HG02571 (cell line): Measurements from ENCODE around the gene SLC9A9.

Source experiments
- ATAC-seq: cut with Tn5 transposase; IDR thresholded peaks from one replicate; pipeline ENCODE4 v1.9.1; 2021; ENCODE audit warnings: mild to moderate bottlenecking, moderate library complexity; ENCODE audit not compliant: unreplicated experiment

SLC9A9 gene

DNA sequence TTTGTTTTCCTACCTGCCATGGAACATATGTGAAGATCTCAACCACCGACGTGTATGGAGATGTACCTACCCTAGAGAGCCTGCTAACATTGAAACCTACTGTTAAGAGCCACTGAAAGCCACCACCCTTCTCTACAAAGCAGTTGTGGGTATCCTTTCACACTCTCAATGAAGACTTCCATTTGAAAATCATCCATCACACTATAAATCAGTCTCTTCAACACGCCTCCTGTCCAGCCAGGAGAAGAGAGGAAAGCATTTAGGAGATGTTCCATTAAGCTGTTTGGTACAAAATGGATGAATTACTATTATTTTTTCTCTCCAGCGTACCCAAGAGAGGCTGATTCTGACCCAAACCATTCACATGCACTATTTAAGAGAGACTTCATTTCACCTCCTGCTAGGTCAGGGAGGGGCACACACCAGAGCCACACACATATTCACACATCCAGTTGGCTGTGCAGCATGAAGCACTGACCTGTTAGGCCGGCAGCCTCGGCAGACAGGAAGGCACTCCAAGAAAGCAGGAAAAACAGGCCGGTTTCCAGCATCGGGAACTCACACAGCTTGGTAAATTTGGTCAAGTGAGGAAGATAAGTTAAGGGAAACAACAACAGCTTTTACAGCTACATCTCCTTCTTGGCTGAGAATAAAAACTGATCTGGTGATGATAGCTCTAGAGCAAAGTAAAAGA, 274.5 kb downstream of the SLC9A9 start:
- ATAC-seq: no peak

DNA sequence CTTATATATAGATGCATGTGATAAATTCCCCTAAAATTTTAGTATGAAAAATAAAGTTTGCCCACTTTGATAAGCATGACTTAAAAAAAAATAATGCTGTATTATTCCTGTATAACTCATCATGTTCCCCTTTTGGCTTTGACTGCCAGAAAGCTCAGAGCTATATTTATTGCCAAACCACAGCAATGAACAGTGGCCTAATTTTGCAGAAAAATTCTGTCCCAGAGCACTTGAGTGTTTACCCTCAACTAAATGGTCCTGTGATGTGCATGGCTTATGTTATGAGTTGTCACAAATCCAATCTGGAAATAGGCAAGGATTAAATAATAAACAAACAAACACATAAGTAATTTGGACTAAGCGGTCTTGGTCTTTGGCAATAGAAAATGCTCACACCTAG, 276.7 kb downstream of the SLC9A9 start:
- ATAC-seq: no peak

DNA sequence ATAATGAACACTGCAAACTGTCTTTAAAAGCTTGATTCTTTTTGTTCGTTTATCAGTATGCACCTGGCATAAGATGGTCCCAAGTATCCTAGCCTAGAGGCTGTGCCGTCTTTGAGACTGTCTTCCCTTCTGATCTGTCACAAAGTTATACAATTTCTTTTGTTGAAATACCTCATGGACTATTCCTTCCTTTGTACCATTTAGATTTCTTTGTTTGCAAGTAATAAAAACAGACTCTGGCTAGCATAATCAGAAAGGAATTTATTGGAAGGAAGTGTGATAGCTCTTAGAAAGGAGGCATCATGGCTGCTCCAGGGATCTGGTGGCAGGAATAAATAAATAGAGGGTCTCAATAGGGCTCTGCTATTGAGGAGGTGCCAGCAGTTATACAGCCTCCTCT, 280.4 kb downstream of the SLC9A9 start:
- ATAC-seq: no peak

DNA sequence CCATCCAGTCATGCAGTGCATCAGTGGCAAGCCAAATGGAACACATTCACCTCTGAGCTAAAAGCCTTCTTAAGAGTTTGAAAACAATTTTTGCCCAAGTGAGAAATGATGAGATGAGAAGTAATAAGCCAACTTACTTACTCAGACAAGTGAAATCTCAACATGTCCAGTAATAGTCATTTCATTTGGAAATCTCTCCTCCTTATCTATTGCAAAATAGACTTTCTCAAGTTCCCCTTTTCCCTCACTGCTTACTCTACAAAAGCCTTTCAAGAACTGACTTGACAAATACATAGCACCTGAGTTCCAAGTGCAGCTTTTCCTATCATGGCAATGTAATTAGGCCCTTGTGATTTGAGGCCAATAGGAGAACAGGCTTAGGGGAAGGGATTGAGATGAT, 282.3 kb downstream of the SLC9A9 start:
- no peak for ATAC-seq

- no peak for ATAC-seq
Measured at GRCh38 chr3:143563786-143564185, 284.5 kb downstream of the SLC9A9 start.

- no peak for ATAC-seq
Measured at GRCh38 chr3:143562789-143563188, 285.5 kb downstream of the SLC9A9 start.

DNA sequence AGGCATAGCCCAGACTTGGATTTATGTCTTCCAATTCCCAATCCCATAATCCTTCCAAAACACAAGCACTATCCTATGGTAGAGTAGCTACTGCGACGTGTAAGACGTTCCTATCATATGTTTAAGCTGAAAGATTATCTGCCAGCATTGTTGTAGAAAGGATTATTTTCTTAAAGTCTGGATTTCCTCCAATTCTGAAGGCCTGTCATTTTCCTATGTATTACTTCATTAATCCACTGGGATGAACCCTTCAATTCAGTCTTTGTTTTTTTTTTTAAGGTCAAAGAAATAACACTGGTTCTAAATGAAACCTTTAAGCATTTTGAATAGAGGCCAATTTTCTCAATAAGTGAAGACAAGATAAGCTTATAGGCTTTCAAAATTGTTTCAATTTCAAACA, 289.0 kb downstream of the SLC9A9 start:
- no peak for ATAC-seq

GRCh38 chr3:143552851-143553250, 295.4 kb downstream of the SLC9A9 start:
- no peak for ATAC-seq

GRCh38 chr3:143551761-143552160, 296.5 kb downstream of the SLC9A9 start:
- ATAC-seq: no peak

DNA sequence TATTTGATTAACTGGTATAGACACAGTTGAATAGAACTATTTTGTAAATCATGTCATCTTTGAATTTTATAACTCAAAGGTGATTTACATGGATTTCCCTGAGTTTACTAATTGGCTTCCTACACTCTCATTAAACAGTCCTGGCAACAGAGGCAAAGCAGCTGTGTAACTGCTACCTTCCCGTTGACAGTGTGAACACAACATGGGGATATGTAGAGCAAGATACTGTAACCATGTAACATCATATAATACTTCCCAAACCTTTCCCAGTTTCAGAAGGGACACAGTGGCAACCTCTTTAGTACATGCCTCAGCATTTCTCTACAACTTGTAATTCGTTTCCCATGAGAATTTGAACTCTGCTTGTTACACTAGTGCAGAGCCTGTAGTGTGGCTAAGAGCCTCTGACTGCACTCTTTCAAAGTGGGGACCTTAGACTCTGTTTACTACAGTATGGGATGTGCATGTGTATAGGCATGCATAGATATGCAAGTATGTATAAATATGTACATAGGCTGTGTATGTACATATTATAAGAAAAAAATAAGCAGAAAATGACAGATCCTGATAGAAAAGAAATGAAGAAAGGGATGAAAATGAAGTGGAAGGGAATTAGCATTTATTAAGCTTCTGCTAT, 299.3 kb downstream of the SLC9A9 start:
- no peak for ATAC-seq

DNA sequence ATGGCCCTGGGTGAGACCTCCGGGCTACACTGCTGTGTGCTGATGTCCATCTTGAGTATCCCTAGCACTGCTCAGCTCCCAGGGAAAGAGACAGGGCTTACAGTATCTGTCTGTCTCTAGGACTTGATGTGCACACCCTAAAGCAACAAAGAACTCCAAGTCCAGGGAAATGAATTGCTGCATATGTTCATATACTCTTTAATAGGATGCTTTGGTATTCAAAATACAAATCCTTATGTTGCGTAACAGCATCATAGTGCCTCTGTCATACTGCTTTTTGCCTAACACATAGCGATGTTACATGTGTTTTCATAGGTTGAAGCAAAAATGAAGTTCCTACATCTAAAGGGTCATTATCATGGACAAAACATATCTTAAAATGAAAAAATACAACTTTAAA, 299.9 kb downstream of the SLC9A9 start:
- ATAC-seq: no peak

DNA sequence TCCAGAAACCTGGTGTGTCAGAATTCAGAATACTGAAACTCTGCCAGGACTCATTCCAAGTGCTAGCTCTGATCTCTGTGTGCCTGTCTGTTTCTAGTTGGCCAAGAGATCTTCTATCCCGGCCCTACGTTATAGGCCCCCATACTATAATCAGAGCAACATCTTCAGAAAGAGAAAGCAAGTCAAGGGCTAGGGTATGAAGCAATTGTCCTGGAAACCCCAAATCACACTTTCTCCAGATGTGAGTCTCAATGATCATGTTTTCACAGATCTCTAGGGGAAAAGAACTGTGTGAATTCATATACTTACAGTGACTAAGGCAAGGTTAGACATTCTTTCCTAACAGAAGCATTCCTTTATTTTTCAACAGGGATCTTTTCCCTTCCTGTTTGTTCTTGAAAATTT, 309.7 kb downstream of the SLC9A9 start:
- ATAC-seq: no peak

DNA sequence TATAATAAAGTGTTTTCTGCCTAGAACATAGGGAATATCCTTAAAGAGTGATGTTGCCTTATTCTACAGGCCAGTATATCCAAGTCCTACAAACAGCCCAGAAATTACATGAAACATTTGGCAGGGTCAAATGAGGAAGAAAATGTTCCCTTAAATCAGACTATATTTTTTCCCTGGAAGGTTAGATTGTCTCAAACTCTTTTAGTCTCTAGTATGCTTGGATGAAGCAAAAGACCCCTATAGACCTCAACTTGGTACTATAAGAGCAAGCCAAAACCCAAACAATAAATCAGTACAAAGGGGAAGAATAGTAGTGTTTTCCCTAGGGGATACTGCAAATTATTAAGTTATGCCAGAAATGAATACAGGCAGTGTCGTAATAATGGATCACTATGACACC, 310.2 kb downstream of the SLC9A9 start:
- no peak for ATAC-seq

- ATAC-seq: no peak
Measured at GRCh38 chr3:143536817-143537535, 311.3 kb downstream of the SLC9A9 start.

DNA sequence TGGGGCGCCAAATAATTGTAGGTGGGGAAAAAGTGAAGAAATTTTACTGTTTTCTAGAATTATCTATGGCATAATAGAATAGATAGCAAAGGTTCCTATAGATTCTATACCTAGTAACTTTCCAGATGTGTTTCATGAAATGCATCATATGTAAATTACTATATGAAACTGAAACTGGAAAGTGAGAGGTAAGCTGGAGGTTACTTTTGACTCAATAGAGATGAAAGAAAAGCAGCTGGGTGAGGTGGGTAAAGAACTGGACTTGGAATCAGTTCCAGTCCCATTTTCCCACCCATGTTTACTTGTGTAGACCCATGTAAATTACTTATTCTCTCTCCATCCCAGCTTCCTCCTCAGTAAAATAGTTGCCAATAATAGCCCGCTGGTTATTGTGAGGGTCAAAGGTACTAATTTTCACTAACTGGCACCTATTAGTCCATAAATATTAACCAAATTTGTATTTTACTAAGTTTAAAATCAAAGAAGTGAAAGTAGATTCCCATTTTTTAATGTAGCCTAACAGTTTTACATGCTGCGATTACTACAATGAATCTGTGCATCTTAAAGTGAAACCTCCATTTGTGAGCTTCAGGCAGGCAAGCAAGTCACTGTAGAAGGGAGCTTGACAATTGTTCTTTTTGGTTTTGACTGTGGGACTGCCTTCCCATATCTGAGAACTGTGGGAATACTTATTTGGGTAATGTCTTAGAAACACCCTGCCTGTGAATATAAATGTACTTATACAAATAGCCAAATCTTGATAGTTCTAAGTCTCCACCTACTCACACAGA, 312.1 kb downstream of the SLC9A9 start:
- peak; percentile 94 for ATAC-seq

- ATAC-seq: no peak
Measured at GRCh38 chr3:143533391-143533790, 314.9 kb downstream of the SLC9A9 start.

DNA sequence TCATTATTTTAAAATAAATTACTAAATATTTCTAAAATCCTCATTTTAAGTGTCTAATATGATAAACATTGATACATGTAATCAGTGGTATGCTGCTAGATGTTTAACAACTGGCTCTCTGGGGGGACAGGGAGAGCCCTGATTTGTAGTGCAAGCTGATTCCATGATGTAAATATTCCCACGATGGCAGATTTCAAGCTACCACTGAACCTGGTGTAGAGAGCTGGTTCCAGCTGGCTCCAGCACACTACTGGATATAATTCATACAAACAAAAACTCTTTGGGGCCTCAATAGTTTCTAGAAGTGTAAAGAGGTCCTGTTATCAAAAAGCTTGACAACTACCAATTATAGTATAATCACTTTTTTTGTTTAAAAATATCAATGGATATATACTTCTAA, 316.2 kb downstream of the SLC9A9 start:
- ATAC-seq: no peak

DNA sequence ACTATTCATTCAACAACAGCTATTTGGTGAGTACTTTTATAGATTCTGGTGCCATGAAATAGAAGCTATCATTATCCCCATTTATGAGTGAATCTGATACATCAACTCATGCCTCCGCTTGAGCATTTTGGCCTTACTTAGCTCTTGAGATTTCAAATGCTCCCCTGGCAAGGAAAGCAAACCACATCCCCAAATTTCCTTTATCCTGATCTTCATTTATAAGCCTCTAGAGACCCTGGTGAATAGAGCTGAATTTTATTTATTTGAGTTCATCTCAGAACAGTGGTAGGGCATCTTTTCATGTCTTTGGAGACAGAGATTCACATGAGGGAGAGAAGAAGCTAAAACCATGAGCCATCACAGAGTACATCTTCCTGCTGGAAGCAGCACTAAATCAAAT, 317.2 kb downstream of the SLC9A9 start:
- ATAC-seq: no peak

- no peak for ATAC-seq
Measured at GRCh38 chr3:143529798-143530197, 318.5 kb downstream of the SLC9A9 start.

DNA sequence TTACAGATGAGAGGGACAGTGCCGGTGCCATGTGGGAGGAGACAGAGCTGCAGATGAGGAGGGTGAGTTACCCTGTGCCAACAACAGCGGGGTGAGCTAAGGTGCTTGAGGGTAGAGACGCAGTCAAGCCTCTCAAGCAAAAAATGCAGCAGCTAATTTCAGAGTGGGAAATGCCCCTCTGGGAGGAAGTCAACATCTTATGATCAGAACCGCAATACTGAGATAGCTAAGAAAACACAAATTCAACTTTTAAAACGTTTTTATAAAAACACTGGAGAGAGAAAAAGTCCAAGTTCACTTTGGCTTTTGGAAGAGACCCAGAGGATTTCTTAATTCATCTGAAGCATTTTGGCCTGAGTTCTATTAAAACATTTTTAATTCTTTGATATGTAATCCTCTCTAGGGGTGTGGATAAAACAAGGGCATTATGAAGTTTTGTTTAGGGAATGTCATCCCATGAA, 319.2 kb downstream of the SLC9A9 start:
- peak; percentile 74 for ATAC-seq

- ATAC-seq: no peak
Measured at GRCh38 chr3:143526011-143526545, 322.2 kb downstream of the SLC9A9 start.
